ENCODE results near the gene FECH.

GRCh38 chr18:57586251-57587049 is at the start of gene FECH:
- TF ChIP-seq POLR2AphosphoS5 (IDR thresholded peaks at IDR 0.05) (peak in 2 of 3 donors; percentile 80 to 84), CTCF (IDR thresholded peaks at IDR 0.05) (no peak)

Measured in stomach (tissue), 4 donors.